Dermis lymphatic vessel endothelial cell (primary cell): ENCODE results near the gene DNAJC22. TPM values are rescaled to one million over a fixed set of nuclear protein-coding genes. Genes with fewer than 3 reads are reported as not detected.

Source experiments
- total RNA-seq: library from RNA; depleted of rRNA; stranded (reverse); fragments of >200 nt; gene quantifications from 2 replicates; pipeline ENCODE4 v1.2.1, GENCODE V29; 2014

Gene DNAJC22
- 0.22 and 0.52 TPM in 2 replicates for total RNA-seq

GRCh38 chr12:49346659-49347310, at the start of gene DNAJC22:
TSS of gene DNAJC22 (plus strand) at chr12:49346888. CDS start at chr12:49348873, 1,985 bp downstream.

GRCh38 chr12:49322708-49323523, 23.8 kb upstream of the DNAJC22 start, which contains the start of gene TROAP:
TSS of gene TROAP (plus strand) at chr12:49323255. CDS start at chr12:49323609, 354 bp downstream.

DNA sequence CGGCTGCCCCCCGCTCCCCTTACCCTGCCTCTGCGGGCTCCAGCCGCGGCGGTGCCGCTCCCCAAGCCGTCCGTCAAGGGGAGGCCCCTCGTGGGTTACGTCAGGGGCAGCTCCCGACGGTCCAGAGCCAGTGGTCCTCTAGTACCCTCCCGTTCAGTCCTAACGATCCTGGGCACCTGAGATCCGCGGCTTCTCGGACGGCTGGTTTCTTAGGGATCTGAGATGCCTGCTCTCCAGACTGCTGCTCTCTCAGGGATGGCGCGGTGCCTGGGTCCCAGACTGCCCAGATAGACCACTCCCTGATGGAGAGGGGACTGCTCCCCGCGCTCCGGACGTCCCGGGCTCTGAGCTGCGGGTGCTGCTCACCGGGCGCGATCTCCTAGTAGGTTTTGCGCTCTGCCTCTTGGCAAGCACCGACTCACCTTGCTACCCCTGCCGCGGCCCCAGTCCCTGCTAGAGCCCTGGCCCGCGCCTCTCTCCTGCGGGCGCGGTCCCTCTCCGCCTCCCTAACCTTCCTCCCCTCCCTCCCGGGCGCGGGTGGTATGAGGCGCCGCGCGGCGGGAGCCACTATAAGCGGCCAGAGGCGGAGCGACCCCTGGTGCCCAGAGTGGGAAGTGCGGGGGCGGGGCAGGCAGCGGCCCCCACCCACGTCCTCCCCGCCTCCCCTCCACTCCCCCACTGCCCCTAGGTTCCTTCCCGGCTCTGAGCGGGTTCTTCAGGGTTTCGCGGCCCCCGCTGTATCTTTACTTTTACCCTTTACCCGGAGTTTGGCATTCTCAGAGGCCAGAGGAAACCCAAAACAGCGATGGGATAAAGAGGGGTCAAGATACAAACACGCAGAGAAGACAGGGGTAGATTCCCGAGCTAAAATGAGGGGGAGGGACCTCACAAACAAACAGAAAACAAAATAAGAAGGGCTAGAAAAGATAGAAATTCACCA, 9.8 kb upstream of the DNAJC22 start, which contains the start of gene C1QL4:
Gene C1QL4 (minus strand): TSS at position 544 of the 940 bp plus-strand sequence. CDS start 711 bp downstream, outside the sequence.

GRCh38 chr12:49367381-49368239, 20.9 kb downstream of the DNAJC22 start, which contains the start of gene SPATS2:
TSS of gene SPATS2 (plus strand) at chr12:49367462. CDS start at chr12:49461013, 93,551 bp downstream.

Other genes with a start within 250 kb of the DNAJC22 start
- gene LMBR1L, start 236.0 kb upstream of the DNAJC22 start, total RNA-seq = 75.0 and 82.4 TPM in 2 replicates
- gene TUBA1B, start 215.5 kb upstream of the DNAJC22 start, total RNA-seq = 428 and 433 TPM in 2 replicates
- 454 and 466 TPM in 2 replicates for gene TUBA1A, start 157.8 kb upstream of the DNAJC22 start, total RNA-seq
- gene TUBA1C, start 81.8 kb upstream of the DNAJC22 start, total RNA-seq = 79.7 and 102 TPM in 2 replicates
- gene PRPH, start 51.7 kb upstream of the DNAJC22 start, total RNA-seq = not detected in 2 replicates
- gene TROAP, start 23.6 kb upstream of the DNAJC22 start, total RNA-seq = 1.5 and 2.2 TPM in 2 replicates
- not detected in 2 replicates for gene C1QL4, start 9.7 kb upstream of the DNAJC22 start, total RNA-seq
- gene SPATS2, start 20.6 kb downstream of the DNAJC22 start, total RNA-seq = 12.1 and 16.4 TPM in 2 replicates
- gene KCNH3, start 192.1 kb downstream of the DNAJC22 start, total RNA-seq = 0.09 TPM in 1 of 2 replicates, not detected in the other
- gene MCRS1, start 221.3 kb downstream of the DNAJC22 start, total RNA-seq = 41.7 and 43.9 TPM in 2 replicates